ENCODE results near the gene FDXR. TPM values are rescaled to one million over a fixed set of nuclear protein-coding genes. Genes with fewer than 3 reads are reported as not detected.

Gene FDXR
- total RNA-seq, 1 donor from 2014 or later: 5.5 TPM

- Mint-ChIP-seq H3K4me1 (peaks cover 47% of the 10 kb centered on the region), H3K27ac (no peak overlapping the region), H3K9me3 (no peaks in the 10 kb centered on the region), H3K36me3 (ENCODE audit: low read depth) (peaks cover 13% of the 10 kb centered on the region), H3K27me3 (no peaks in the 10 kb centered on the region), H3K4me3 (no peak overlapping the region)
- no peak for ATAC-seq (ENCODE audit: low read depth)
- intact Hi-C loops (cut with micrococcal nuclease): no loop called here
- ChIA-PET POLR2A (no interaction called here), CTCF (no interaction called here)
- TF ChIP-seq CTCF (IDR thresholded peaks at IDR 0.05): no peak
- no peak for DNase-seq
These were observed 36.6 kb downstream of the FDXR start for GRCh38 chr17:74836191-74836590.

- TF ChIP-seq CTCF (IDR thresholded peaks at IDR 0.05): no peak
- H3K4me1 Mint-ChIP-seq: peaks cover 39% of the 10 kb centered on the region
- peak; percentile 30 for DNase-seq
- H3K9me3 Mint-ChIP-seq: no peaks in the 10 kb centered on the region
- H3K4me3 Mint-ChIP-seq: peak overlapping the region; percentile 46
- H3K27ac Mint-ChIP-seq: peak overlapping the region; percentile 59
- ATAC-seq (ENCODE audit: low read depth): peak; percentile 82
- intact Hi-C loops (cut with micrococcal nuclease): no loop called here
- CTCF ChIA-PET: interaction anchor here (1.0 to 3.2 kb wide), 4 partner anchors 10 to 89 kb away, joined by 3 to 14 read pairs (median 3); no protein-coding TSS in a partner anchor
- H3K27me3 Mint-ChIP-seq: no peaks in the 10 kb centered on the region
- POLR2A ChIA-PET: interaction anchor here (0.5 to 0.9 kb wide), 2 partner anchors 28 to 59 kb away, joined by 3 to 5 read pairs; no protein-coding TSS in a partner anchor
- peaks cover 17% of the 10 kb centered on the region for H3K36me3 Mint-ChIP-seq (ENCODE audit: low read depth)
These were observed 39.1 kb downstream of the FDXR start for GRCh38 chr17:74833501-74834377.

DNA sequence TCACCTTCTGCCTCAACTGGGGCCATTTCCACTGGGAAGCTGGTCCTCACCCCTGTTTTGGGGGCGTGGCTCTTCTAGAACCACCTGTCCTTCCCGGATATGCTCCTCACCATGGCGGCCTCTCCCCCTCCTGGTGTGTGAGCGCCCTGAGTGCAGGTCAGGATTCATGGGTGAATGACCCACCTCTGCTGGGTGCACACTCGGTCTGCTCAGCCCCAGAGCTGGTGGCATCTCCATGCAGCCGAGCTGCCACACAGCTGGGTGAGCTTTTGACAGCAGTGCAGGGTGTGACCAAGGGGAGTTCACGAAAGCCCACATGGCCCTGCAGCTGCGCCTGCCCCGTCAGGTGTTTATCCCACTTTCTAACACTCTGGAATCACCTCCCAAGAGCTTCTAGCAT is 40.4 kb downstream of the FDXR start:
- intact Hi-C loops (cut with micrococcal nuclease): no loop called here
- Mint-ChIP-seq H3K4me3 (no peak overlapping the region), H3K36me3 (ENCODE audit: low read depth) (peaks cover 17% of the 10 kb centered on the region), H3K27me3 (no peaks in the 10 kb centered on the region), H3K9me3 (no peaks in the 10 kb centered on the region), H3K27ac (peak overlapping the region; percentile 60), H3K4me1 (peaks cover 39% of the 10 kb centered on the region)
- DNase-seq: no peak
- ATAC-seq (ENCODE audit: low read depth): peak; percentile 59
- ChIA-PET POLR2A (interaction anchor here (0.7 kb wide), 1 partner anchor 11 kb away, joined by 3 read pairs; no protein-coding TSS in a partner anchor), CTCF (interaction anchor here (3.2 kb wide), 1 partner anchor 11 kb away, joined by 14 read pairs; no protein-coding TSS in a partner anchor)
- no peak for TF ChIP-seq CTCF (IDR thresholded peaks at IDR 0.05)

- ChIA-PET CTCF (interaction anchor here (3.2 kb wide), 1 partner anchor 12 kb away, joined by 14 read pairs; no protein-coding TSS in a partner anchor), POLR2A (no interaction called here)
- Mint-ChIP-seq H3K4me1 (peaks cover 39% of the 10 kb centered on the region), H3K36me3 (ENCODE audit: low read depth) (peaks cover 13% of the 10 kb centered on the region), H3K27ac (no peak overlapping the region), H3K9me3 (no peaks in the 10 kb centered on the region), H3K27me3 (no peaks in the 10 kb centered on the region), H3K4me3 (no peak overlapping the region)
- intact Hi-C loops (cut with micrococcal nuclease): no loop called here
- ATAC-seq (ENCODE audit: low read depth) (no peak), DNase-seq (no peak)
- TF ChIP-seq CTCF (IDR thresholded peaks at IDR 0.05): no peak
These were observed 41.2 kb downstream of the FDXR start for GRCh38 chr17:74831444-74832146.

DNA sequence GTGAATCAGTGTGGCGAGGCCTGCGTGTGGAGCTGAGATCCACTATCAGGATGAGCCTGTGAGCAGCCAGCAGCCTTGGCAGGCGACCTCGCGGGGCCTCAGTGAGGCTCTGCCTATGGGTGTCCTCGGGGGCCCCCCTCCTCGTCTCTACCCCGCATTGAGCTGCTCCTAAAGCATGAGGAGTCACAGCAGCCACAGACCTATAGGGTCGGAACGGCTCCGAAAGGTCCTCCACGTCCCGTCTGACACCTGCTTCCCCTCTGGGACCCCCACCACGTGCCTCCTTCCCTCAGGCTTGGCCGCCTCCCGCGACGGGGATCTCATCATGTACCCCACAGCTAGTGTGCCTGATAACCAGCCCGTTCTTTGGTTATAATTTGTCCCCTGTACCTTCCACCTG is 41.9 kb downstream of the FDXR start:
- Mint-ChIP-seq H3K4me3 (no peak overlapping the region), H3K27me3 (no peaks in the 10 kb centered on the region), H3K36me3 (ENCODE audit: low read depth) (peaks cover 6% of the 10 kb centered on the region), H3K27ac (no peak overlapping the region), H3K9me3 (no peaks in the 10 kb centered on the region), H3K4me1 (peaks cover 36% of the 10 kb centered on the region)
- ATAC-seq (ENCODE audit: low read depth): no peak
- intact Hi-C loops (cut with micrococcal nuclease): no loop called here
- CTCF ChIA-PET: no interaction called here
- POLR2A ChIA-PET: no interaction called here
- no peak for TF ChIP-seq CTCF (IDR thresholded peaks at IDR 0.05)
- no peak for DNase-seq

All from activated B cell treated with CpG ODN at 0.5 μM for 24 hours (primary cell).